Renal pelvis (tissue), 12 donors: ENCODE measurements around the gene TRPM1. TPM values are rescaled to one million over a fixed set of nuclear protein-coding genes. Genes with fewer than 3 reads are reported as not detected.

Source experiments
- DNase-seq: peaks from one replicate; pipeline ENCODE4 v3.0.0-alpha.2; 2013
- long read RNA-seq, 16 experiments: transcript quantifications; one replicate each; lab custom pipeline, GENCODE V29; 2026
- polyA plus RNA-seq, 3 donors: library from polyadenylated mRNA; unstranded; fragments of 120-200 nt; gene quantifications; one replicate each; pipeline ENCODE4 v1.2.1, GENCODE V29; 2013; ENCODE audit not compliant: insufficient read length in 3 of 3

The TRPM1 gene
- polyA plus RNA-seq, result under 1 TPM; 0.09 to 0.21 (median 0.21) TPM
- long read RNA-seq, donor 1, result 0 reads
- long read RNA-seq, donor 2, partial matches to known transcripts, result 0 of 1 reads
- long read RNA-seq, donor 2, other reads (novel, unspliced or antisense), result 0 of 1 reads
- long read RNA-seq, donor 3, result 0 reads
- long read RNA-seq, donor 4, partial matches to known transcripts, result 0 of 1 reads
- long read RNA-seq, donor 4, other reads (novel, unspliced or antisense), result 0 of 1 reads
- long read RNA-seq, donor 5, result 0 reads
- long read RNA-seq, donor 6, result 0 reads
- long read RNA-seq, donor 7, result 0 reads
- long read RNA-seq, donor 8, result 0 reads
- long read RNA-seq, donor 9, result 0 reads
- long read RNA-seq, donor 10, result 0 reads
- long read RNA-seq, donor 11, result 0 reads
- long read RNA-seq, donor 12, result 0 reads
- long read RNA-seq, donor 13, result 0 reads
- long read RNA-seq, donor 14, result 0 reads
- long read RNA-seq, donor 15, result 0 reads
- long read RNA-seq, donor 16, result 0 reads

DNA sequence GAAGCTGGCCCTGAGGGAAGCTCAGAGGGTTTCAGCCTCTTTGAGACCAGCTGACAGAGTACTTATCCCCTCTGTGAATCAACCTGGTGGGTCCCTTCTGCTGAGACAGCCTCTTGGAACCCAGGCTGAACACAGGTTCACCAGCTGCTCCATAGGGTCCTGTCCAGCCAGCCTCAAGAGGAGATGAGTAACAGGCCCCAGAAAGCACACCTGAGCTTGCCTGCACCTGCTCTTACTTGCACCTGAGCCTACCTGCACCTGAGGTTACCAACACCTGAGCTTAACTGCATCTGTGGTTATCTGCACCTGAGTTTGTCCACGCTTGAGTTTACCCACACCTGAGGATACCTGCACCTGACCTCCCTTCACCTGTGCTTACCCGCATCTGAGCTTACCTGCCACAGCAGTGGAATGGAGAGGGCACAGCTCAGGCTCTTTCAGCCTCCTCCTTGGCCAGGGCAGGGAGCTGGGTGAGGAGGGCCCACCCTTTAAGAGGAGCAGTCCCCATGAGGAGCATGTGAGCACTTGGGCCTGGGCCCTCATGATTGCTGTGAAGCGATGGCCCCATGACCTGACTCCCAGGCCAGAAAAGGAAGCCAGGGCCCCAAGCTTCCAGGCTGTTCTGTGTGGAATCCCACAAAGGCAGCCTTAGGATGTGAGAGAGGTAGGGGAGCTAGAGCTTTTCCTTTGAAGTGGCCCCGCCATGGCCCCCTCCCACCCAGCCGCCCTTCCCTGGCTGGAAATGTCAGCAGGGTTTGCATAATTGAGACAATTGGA lies at the start of gene TRPM1:
Gene TRPM1, minus strand, starts transcription at position 464 of the 777 bp plus-strand sequence. CDS start 20,370 bp downstream, outside the sequence.
- DNase-seq, result no peak

DNA sequence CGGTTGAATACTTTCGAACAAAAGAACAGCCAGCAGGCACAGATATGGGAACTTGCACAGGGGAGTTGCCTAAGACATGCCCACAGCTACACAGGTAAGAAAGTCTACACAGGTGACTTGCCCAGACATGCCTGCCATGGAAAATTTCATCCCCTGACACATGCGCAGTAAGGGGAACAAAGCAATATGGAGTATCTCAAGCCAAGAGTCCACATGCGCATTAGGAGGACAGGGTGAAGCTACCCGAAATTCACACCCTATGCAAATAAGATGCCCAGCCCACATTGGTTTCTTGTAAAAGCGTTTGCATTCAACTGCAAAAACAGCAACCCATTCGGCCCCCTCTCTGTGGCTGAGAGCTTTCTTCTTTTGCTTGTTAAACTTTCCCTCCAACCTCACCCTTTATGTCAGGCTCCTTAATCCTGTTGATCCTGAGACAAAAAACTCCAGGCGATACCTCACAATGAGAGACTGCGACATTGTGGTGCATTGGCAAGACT lies 49.3 kb upstream of the TRPM1 start:
- no peak for DNase-seq

DNA sequence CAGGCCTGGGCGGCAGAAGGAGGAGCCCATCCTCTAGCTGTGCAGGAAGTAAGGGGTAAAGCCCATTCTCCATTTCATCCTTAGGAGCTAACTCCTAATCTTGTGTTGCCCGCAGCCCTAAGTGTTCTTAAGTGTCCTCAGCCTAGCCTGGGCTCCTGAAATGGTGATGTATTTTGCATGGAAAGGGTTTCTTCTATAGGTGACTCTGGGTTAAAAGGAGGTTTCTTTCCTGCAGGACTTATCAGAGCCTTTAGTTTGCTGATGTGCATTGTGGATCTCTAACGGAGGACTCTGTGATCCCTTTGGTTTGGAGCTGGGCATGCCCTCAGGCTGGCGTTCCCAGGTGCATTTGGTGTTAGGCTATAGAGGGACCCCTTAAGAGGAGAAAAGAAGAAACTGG lies 48.5 kb upstream of the TRPM1 start:
- DNase-seq, result no peak

DNA sequence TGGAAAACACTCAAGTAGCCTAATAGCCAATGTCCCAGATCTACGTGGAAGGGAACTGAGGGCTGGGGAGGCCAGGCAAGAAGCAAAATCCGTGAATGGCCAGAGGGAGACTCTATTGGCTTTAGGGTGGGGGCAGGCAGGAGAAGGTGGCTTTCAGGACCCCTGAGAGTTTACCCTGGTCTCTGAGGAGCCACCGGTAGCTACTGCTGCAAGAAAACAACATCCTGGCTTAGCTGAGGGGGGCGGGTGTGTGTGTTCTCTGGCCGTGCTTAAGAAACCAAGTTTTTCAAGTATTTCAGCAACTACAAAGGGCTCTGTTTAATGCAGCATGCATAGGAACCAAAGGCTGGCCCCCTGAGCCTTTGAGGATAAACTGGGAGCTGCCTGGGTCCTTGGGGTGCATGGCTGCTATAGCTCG lies 47.6 kb upstream of the TRPM1 start:
- no peak for DNase-seq

GRCh38 chr15:31148297-31149087 lies 47.0 kb upstream of the TRPM1 start:
- no peak for DNase-seq

DNA sequence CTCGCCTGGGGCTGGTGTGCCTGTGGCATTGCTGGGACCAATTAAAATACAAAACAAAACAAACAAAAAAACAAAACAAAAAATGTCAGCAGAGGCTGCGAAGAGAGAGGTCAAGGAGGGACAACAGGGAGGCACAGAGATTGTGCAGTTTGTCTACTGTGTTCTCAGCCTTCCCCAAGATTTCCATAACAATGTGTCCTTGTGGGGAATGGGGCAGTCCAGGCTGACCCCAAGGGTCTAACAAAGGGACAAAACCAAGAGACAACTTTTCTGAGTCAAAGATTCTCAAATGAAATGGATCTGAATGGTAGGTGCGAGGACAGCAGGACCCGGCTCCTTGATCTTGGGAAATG lies 46.4 kb upstream of the TRPM1 start:
- no peak for DNase-seq

DNA sequence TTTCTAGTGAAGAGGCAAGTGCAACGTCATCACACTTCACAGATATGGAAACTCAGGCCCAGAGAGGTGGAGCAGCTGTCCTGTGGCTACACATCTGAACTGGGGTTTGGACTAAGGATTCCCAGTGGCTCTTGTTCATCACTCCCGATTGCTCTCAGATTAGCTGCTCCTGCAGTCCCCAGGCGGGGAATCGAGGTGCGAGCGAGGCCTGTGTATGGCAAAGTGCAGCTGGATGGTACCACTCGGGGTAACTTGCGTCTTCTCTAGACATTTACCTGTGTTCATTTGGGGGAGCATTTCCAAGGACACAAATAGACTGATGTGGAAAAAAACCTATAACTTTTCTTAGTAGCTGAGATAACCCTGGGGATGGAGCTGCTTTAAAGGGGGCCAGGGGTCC lies 45.9 kb upstream of the TRPM1 start:
- no peak for DNase-seq

GRCh38 chr15:31145271-31145911 lies 43.9 kb upstream of the TRPM1 start:
- no peak for DNase-seq

DNA sequence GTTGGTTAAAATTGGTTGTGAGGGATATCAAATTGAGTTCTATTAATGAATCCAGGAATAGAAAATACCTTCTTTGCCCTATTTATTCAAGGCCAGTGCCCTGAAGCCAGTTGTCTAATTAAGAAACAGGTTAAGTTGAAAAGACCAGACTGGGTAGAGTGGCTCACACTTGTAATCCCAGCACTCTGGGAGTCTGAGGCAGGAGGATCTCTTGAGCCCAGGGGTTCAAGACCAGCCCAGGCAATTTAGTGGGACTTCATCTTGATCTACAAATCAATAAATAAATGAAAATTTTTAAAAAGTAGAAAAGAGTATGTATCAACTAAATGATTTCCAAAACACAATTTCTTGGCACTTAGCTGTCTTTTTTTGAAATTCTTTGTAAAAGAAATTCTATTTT lies 40.3 kb upstream of the TRPM1 start:
- no peak for DNase-seq

GRCh38 chr15:31136607-31137328 lies 35.2 kb upstream of the TRPM1 start:
- DNase-seq, result no peak

DNA sequence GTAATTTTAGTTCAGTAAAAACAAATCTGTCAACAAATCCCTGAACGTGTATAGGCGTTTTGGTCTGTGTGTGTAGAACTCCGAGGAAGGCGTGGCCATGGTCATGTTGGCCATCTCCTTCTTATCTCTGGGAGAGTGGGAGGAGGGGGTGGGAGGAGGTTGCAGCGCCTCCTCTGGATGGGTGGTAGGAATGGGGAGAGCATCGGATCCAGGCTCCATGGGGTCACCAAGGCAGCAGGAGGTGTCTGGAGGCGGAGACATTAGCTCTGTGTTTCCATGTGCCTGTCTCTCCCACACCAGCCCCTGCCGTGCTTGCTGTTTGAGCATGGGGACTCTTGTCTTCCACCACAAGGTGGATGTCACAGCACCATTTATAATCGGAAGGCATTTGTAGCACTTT lies 34.5 kb upstream of the TRPM1 start:
- DNase-seq, result no peak

GRCh38 chr15:31135523-31135922 lies 34.0 kb upstream of the TRPM1 start:
- no peak for DNase-seq

- DNase-seq, result no peak
These were observed 32.4 kb upstream of the TRPM1 start for GRCh38 chr15:31133890-31134289.

GRCh38 chr15:31131853-31132375 lies 30.4 kb upstream of the TRPM1 start:
- DNase-seq, result no peak

DNA sequence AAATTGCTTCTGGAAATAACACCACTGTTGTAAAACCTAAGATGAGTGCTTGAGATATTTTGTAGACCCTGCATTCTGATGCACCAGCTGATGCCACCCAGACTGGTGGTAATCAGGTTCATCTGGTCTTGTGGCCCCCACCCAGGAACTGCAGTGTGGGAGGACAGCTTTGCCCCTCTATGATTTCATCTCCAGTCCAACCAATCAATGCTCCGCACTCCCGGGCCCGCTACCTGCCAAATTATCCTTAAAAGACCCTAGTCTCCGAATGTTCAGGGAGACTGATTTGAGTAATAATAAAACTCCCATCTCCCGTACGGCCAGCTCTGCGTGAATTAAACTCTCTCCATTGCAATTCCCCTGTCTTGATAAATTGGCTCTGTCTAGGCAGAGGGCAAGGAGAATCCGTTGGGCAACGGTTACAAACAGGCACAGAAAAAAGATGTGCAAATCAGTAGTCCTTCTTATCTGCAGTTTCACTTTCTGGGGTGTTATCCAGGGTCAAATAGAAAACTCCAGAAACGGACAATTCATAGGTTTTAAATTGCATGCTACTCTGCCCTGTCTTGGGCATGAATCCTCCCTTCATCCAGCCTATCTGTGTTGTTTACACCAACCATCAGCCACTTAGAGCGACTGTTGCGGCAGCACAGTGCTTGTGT lies 29.2 kb upstream of the TRPM1 start:
- no peak for DNase-seq

DNA sequence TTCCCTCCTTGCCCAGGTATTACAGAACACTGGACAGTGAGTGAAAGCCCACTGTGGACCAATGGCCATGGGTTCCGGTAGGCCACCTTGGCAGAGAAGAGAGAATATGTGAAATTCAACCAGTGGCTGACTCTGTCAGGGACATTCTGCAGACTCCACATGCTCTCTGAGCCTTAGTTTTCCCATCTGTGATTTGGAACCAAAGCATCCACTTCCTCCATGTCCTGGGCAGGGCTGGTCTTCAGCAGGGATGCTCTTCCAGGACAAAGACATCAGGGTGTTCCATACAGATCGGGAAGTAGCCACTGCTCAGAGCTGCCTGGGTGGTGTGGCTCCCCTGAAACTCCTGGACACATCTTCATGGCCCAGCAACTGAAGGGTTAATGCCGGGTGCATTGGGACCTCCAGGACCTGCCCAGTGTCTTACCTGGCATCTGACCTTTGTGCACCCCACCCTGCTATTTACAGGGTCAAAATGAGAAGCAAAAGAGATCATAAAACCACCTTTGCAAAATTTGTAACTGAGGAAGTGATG lies 28.3 kb upstream of the TRPM1 start:
- no peak for DNase-seq

- DNase-seq, result peak; percentile 57
These were observed 27.6 kb upstream of the TRPM1 start for GRCh38 chr15:31128919-31129768.

DNA sequence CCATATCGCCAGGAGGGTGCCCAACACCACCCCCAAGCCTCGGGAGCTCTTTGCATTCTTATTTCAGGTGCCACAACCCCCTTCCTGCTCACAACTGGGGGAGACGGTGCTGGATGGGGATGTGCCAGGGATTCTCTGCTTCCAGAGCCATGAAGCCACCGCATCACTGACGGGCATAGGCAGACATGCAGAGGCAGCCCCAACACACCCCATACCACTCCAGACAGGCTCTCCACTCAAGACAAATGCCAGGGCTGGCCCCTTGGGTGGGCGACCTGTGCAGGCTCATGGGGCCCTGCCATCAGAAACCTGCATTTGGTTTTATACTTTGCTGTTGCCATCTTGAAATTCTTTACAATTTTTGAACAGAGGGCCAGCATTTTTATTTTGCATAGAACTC lies 27.0 kb upstream of the TRPM1 start:
- no peak for DNase-seq
